Measurements from ENCODE around the gene CCDC179.

Gene CCDC179

DNA sequence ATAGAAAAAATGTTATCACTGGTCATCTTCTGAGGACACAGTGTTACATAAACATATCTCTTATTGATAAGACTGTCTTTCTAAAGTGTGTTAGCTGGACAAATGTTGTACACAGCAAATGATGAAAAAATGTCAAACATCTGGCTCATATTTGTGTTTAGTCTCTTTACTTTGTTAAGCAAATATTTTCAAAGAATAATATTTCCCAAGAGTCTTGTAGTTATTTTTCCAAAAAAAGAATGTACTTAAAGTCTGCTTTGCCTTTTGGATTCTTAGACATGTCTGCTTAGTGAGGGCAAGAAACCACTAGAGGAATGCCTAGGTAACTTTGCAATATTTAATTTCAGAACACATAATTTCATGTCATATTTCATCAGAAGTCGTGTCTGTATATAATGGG lies 23.9 kb upstream of the CCDC179 start:
- no peak for DNase-seq (ENCODE audit: low read depth, low spot score)
- CTCF ChIA-PET: interaction anchor here (2.3 kb wide), 1 partner anchor 8 kb away, joined by 13 read pairs; no protein-coding TSS in a partner anchor
- TF ChIP-seq, protein P1, sequence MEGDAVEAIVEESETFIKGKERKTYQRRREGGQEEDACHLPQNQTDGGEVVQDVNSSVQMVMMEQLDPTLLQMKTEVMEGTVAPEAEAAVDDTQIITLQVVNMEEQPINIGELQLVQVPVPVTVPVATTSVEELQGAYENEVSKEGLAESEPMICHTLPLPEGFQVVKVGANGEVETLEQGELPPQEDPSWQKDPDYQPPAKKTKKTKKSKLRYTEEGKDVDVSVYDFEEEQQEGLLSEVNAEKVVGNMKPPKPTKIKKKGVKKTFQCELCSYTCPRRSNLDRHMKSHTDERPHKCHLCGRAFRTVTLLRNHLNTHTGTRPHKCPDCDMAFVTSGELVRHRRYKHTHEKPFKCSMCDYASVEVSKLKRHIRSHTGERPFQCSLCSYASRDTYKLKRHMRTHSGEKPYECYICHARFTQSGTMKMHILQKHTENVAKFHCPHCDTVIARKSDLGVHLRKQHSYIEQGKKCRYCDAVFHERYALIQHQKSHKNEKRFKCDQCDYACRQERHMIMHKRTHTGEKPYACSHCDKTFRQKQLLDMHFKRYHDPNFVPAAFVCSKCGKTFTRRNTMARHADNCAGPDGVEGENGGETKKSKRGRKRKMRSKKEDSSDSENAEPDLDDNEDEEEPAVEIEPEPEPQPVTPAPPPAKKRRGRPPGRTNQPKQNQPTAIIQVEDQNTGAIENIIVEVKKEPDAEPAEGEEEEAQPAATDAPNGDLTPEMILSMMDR (IDR thresholded peaks at IDR 0.05; ENCODE audit: insufficient read depth, low read length, missing control alignments): no peak
- POLR2A ChIA-PET: no interaction called here
- no peak overlapping the region for H3K4me3 ChIP-seq (ENCODE audit: low read depth, low read length)

DNA sequence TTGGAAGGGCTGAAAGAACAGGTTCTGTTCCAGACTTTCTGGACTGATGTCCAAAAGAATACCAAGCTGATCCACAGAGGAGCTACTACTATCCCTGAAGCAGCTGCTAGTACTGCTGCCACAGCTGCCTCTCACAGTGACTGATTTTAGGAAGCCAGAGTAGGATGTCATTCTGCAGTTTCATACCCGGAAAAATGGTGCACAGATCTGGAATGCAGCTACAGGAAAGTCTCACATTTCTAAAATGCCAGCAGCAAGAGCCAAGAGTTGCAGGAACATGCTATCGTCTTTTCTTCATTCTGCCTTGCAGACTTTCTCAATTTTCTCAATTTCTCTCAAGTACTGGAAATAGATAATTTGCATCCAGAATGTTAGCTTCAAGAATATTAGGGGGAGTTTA lies 19.4 kb upstream of the CCDC179 start:
- POLR2A ChIA-PET: no interaction called here
- CTCF ChIA-PET: no interaction called here
- H3K4me3 ChIP-seq (ENCODE audit: low read depth, low read length): no peak overlapping the region
- TF ChIP-seq, protein P1 (IDR thresholded peaks at IDR 0.05; ENCODE audit: insufficient read depth, low read length, missing control alignments): no peak
- no peak for DNase-seq (ENCODE audit: low read depth, low spot score)

DNA sequence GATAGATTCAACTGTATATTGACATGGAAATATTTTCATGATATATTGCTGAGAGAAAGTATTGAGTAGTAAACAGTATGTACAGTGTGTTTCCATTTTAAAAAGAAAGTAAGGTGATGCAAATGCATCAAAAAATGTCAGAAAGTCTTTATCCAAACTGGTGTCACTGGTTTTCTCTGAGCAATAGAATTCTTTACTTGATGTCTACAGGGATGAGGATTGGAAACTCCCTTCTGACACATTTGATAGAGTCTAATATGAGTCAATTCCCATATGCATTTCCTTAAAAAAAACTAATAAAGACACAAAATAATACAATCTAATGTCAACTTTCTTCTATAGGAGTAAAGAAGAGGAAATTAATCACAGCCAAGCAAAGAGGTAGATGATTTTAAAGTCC lies 18.3 kb upstream of the CCDC179 start:
- CTCF ChIA-PET: interaction anchor here (3.6 kb wide), 1 partner anchor 233 kb away, joined by 19 read pairs; no protein-coding TSS in a partner anchor
- H3K4me3 ChIP-seq (ENCODE audit: low read depth, low read length): no peak overlapping the region
- TF ChIP-seq, protein P1 (IDR thresholded peaks at IDR 0.05; ENCODE audit: insufficient read depth, low read length, missing control alignments): no peak
- POLR2A ChIA-PET: no interaction called here
- DNase-seq (ENCODE audit: low read depth, low spot score): no peak

DNA sequence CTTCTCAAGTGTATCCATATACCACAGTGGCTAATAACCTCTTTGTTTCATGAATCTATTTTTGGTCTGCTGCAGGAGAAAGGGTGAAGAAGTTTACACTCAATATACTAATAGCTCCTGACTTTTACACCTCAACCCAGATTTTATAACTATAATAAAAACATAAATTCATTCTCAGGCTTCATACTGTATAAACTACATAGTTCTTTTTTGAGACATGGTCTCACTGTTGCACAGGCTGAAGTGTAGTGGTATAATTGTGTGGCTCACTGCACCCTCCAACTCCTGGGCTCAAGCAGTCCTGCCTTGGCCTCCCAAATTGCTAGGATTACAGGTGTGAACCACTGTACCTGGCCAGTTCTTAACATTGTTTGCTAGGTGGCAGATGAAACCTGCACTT lies 17.8 kb upstream of the CCDC179 start:
- no peak overlapping the region for H3K4me3 ChIP-seq (ENCODE audit: low read depth, low read length)
- ChIA-PET POLR2A (no interaction called here), CTCF (interaction anchor here (3.6 kb wide), 1 partner anchor 234 kb away, joined by 19 read pairs; no protein-coding TSS in a partner anchor)
- DNase-seq (ENCODE audit: low read depth, low spot score): no peak
- TF ChIP-seq, protein P1 (IDR thresholded peaks at IDR 0.05; ENCODE audit: insufficient read depth, low read length, missing control alignments): no peak

DNA sequence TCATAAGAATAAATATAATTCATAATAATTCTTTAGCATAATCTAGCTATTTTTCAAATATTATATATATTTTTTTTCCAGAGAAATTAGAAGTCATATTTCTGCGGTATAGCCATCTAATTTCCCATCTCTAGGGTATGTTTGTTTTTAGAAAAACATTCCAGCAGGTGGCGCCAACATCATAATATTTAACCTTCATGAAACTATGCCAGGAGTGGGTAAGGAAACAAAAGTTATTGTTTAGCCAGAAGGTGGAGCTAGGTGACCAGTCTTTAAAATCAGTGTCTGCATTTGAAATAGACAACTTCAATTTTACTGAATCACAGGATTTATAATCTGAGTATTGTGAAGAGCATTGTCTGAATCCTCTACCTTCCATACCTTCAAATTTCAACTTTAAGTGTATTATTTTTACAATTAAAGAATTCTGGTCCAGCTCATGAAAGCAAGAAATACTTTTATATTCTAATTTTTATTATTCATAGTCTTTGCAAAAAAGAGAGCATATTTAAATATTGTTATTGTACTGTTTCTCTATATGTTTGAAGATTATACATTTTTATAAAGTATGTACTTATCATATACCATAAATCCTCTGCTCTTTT lies 15.7 kb upstream of the CCDC179 start:
- CTCF ChIA-PET: interaction anchor here (0.7 to 3.6 kb wide), 15 partner anchors 9 to 1635 kb away, joined by 3 to 19 read pairs (median 5); partner anchors contain the start of genes CCDC179 and SVIP

DNA sequence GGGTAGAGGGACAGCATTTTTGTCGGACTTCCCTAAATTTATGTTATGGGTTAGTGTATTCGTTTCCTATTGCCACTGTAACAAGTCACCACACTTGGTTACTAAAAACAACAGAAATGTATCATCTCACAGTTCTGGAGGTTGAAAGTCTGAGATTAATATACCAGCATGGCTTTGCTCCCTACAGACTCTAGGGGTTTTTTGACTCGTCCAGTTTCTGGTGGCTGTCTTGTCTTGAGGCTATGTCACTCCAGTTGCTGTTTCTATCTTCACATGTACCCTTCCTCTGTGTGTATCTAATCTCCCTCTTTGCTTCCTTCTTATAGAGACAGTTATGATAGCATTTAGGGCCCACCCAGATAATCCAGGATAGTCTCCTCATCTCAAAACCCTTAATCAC lies 9.1 kb upstream of the CCDC179 start:
- no peak overlapping the region for H3K4me3 ChIP-seq (ENCODE audit: low read depth, low read length)
- DNase-seq (ENCODE audit: low read depth, low spot score): no peak
- ChIA-PET CTCF (interaction anchor here (2.1 kb wide), 1 partner anchor 9 kb away, joined by 4 read pairs; the partner anchor contains the start of gene CCDC179), POLR2A (no interaction called here)
- TF ChIP-seq, protein P1 (IDR thresholded peaks at IDR 0.05; ENCODE audit: insufficient read depth, low read length, missing control alignments): no peak

More for the DNA sequence above, 15.7 kb upstream of the CCDC179 start:
- no peak overlapping the region for H3K4me3 ChIP-seq (ENCODE audit: low read depth, low read length)
- peak; percentile 58 for DNase-seq (ENCODE audit: low read depth, low spot score)
- TF ChIP-seq, protein P1 (IDR thresholded peaks at IDR 0.05; ENCODE audit: insufficient read depth, low read length, missing control alignments): peak; percentile 50
- POLR2A ChIA-PET: no interaction called here

Data from AG04449 (cell line).